Measurements from ENCODE around the gene TBC1D2. TPM values are rescaled to one million over a fixed set of nuclear protein-coding genes. Genes with fewer than 3 reads are reported as not detected.

TBC1D2 gene
- total and polyA plus RNA-seq, 8 donors = 14.4 to 107 (median 21.0) TPM

GRCh38 chr9:98235126-98235525 is 20.3 kb downstream of the TBC1D2 start:
- intact Hi-C loops (cut with DNase I) = no loop called here
- ATAC-seq (no peak), DNase-seq (no peak)
- H3K36me3 ChIP-seq = peaks cover 0 to 90% of the 10 kb centered on the region in 2 donors
- H3K27me3 ChIP-seq = no peaks in the 10 kb centered on the region
- H3K4me1 ChIP-seq = peaks cover 0 to 59% of the 10 kb centered on the region in 2 donors
- H3K27ac ChIP-seq = no peak overlapping the region
- H3K9me3 ChIP-seq = no peaks in the 10 kb centered on the region
- H3K4me3 ChIP-seq = no peak overlapping the region
- no peak for TF ChIP-seq CTCF (IDR thresholded peaks at IDR 0.05)

- Histone ChIP-seq H3K27ac (no peak overlapping the region), H3K27me3 (no peaks in the 10 kb centered on the region), H3K4me3 (no peak overlapping the region), H3K36me3 (peaks cover 0 to 92% of the 10 kb centered on the region in 2 donors), H3K9me3 (no peaks in the 10 kb centered on the region), H3K4me1 (peaks cover 0 to 53% of the 10 kb centered on the region in 2 donors)
- TF ChIP-seq CTCF (IDR thresholded peaks at IDR 0.05) = no peak
- DNase-seq (no peak), ATAC-seq (no peak)
- intact Hi-C loops (cut with DNase I) = no loop called here
Observed at GRCh38 chr9:98234245-98234825, 21.1 kb downstream of the TBC1D2 start.

- Histone ChIP-seq H3K9me3 (no peaks in the 10 kb centered on the region), H3K36me3 (peaks cover 0 to 97% of the 10 kb centered on the region in 2 donors), H3K4me3 (no peak overlapping the region), H3K4me1 (peaks cover 0 to 43% of the 10 kb centered on the region in 2 donors), H3K27me3 (no peaks in the 10 kb centered on the region), H3K27ac (peak overlapping the region in 1 of 2 donors; percentile 57)
- intact Hi-C loops (cut with DNase I) = no loop called here
- TF ChIP-seq CTCF (IDR thresholded peaks at IDR 0.05) = no peak
- ATAC-seq (no peak), DNase-seq (no peak)
Observed at GRCh38 chr9:98232926-98233325, 22.5 kb downstream of the TBC1D2 start.

GRCh38 chr9:98231770-98232478 is 23.5 kb downstream of the TBC1D2 start:
- ATAC-seq (peak; percentile 77), DNase-seq (no peak)
- Histone ChIP-seq H3K9me3 (no peaks in the 10 kb centered on the region), H3K4me3 (no peak overlapping the region), H3K36me3 (peaks cover 0 to 100% of the 10 kb centered on the region in 2 donors), H3K27ac (peak overlapping the region in 1 of 2 donors; percentile 57), H3K4me1 (peaks cover 0 to 36% of the 10 kb centered on the region in 2 donors), H3K27me3 (no peaks in the 10 kb centered on the region)
- TF ChIP-seq CTCF (IDR thresholded peaks at IDR 0.05) = no peak
- intact Hi-C loops (cut with DNase I) = no loop called here

- ATAC-seq (peak; percentile 28), DNase-seq (no peak)
- H3K4me3 ChIP-seq = no peak overlapping the region
- no peak for TF ChIP-seq CTCF (IDR thresholded peaks at IDR 0.05)
- intact Hi-C loops (cut with DNase I) = no loop called here
- peaks cover 3 to 32% of the 10 kb centered on the region in 2 donors for H3K4me1 ChIP-seq
- peaks cover 0 to 100% of the 10 kb centered on the region in 2 donors for H3K36me3 ChIP-seq
- no peaks in the 10 kb centered on the region for H3K9me3 ChIP-seq
- H3K27me3 ChIP-seq = no peaks in the 10 kb centered on the region
- peak overlapping the region in 1 of 2 donors; percentile 57 for H3K27ac ChIP-seq
Observed at GRCh38 chr9:98230789-98231188, 24.7 kb downstream of the TBC1D2 start.

Data from left lung (tissue), 10 donors.